BLaER1 (cell line): ENCODE results near the gene IGF2.

Source experiments
- H3K27ac ChIP-seq: shearing (Covaris generic); formaldehyde crosslinking; 2 replicates; pipeline ENCODE4 v1.8.1; 2022
- H3K27me3 ChIP-seq: shearing (Covaris generic); formaldehyde crosslinking; 2 replicates; pipeline ENCODE4 v1.8.1; 2022
- H3K36me3 ChIP-seq: shearing (Covaris generic); formaldehyde crosslinking; 2 replicates; pipeline ENCODE4 v1.8.1; 2022
- H3K4me1 ChIP-seq: shearing (Covaris generic); formaldehyde crosslinking; 2 replicates; pipeline ENCODE4 v1.8.1; 2022
- H3K4me2 ChIP-seq: shearing (Covaris generic); formaldehyde crosslinking; 2 replicates; pipeline ENCODE4 v1.8.1; 2022
- H3K4me3 ChIP-seq: shearing (Covaris generic); formaldehyde crosslinking; 2 replicates; pipeline ENCODE4 v1.8.1; 2022
- H3K9ac ChIP-seq: shearing (Covaris generic); formaldehyde crosslinking; 2 replicates; pipeline ENCODE4 v1.8.1; 2022
- H3K9me3 ChIP-seq: shearing (Covaris generic); formaldehyde crosslinking; 2 replicates; pipeline ENCODE4 v1.8.1; 2022
- H4K20me1 ChIP-seq: shearing (Covaris generic); formaldehyde crosslinking; 2 replicates; pipeline ENCODE4 v1.8.1; 2022
- Cebpa-rat ChIP-seq: shearing (Covaris generic); IDR thresholded peaks from 2 replicates; pipeline ENCODE4 v1.8.1; 2022

The IGF2 gene

DNA sequence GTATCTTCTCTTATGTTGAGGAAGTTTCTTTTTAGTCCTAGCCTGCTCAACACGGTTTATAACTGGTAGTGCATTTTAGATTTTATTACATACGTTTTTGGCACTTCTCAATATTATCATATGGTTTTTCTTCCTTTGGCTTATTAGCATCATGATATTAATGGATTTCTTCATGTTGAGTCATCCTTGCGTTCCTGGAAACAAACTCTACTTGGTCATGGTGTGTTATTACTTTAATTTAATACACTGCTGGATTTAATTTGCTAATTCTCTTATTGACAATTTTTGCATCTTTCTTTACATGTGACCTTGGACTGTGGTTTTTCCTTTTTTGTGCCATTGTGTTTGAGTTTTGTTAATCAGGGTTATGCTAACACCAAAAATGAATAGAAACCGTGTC lies 20.5 kb downstream of the IGF2 start:
- H3K9ac ChIP-seq = no peak overlapping the region
- no peaks in the 10 kb centered on the region for H3K27me3 ChIP-seq
- H3K4me1 ChIP-seq = peaks cover 7% of the 10 kb centered on the region
- H4K20me1 ChIP-seq = no peaks in the 10 kb centered on the region
- H3K36me3 ChIP-seq = no peaks in the 10 kb centered on the region
- H3K27ac ChIP-seq = no peak overlapping the region
- H3K4me3 ChIP-seq = no peak overlapping the region
- no peak overlapping the region for H3K4me2 ChIP-seq
- TF ChIP-seq Cebpa-rat = no peak
- no peaks in the 10 kb centered on the region; the same call in 1 of the 2 replicates for H3K9me3 ChIP-seq

DNA sequence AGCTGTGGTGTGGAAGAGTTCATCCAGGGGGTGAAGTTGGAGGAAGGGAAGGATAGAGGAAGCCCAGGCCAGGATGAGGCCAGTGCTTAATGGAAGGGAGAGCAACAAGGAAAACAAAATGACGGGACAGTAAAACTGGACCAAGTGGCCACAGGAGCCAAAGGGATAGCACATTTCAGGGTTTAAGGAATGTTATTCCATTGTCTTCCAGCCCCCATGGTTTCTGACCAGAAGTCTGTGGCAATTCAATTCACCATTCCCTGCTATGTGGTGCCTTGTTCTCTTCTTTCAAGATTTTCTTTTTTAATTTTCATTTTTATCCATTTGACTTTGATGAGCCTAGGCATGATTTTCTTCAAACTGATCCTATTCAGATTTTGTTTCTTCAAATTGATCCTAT lies 22.5 kb downstream of the IGF2 start:
- H3K27ac ChIP-seq = no peak overlapping the region
- no peaks in the 10 kb centered on the region; the same call in 1 of the 2 replicates for H3K9me3 ChIP-seq
- no peak overlapping the region for H3K9ac ChIP-seq
- H3K4me2 ChIP-seq = no peak overlapping the region
- no peaks in the 10 kb centered on the region for H3K4me1 ChIP-seq
- no peaks in the 10 kb centered on the region for H3K36me3 ChIP-seq
- H3K4me3 ChIP-seq = no peak overlapping the region
- H3K27me3 ChIP-seq = no peaks in the 10 kb centered on the region
- H4K20me1 ChIP-seq = no peaks in the 10 kb centered on the region
- no peak for TF ChIP-seq Cebpa-rat

DNA sequence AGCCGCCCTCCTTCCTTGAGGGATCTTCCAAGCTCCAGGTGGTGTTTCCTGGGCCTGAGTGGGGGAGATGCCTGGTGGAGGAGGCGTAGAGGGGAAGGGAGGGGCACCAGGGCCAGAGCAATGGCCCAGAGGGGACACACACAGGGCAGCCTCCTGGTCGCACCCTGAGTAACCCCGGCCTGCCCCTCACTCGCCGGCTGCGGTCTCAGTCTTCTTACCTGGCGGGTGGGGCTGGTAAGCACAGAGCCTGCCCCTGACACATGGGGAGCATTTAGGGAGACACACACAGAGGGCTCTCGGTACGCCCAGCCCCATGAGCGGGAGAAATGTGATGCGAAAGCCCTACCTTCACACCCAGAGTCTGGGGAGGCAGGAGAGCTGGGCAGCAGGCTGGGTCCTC lies 23.9 kb downstream of the IGF2 start:
- no peaks in the 10 kb centered on the region for H3K36me3 ChIP-seq
- no peak overlapping the region for H3K27ac ChIP-seq
- H3K4me3 ChIP-seq = no peak overlapping the region
- no peaks in the 10 kb centered on the region for H3K27me3 ChIP-seq
- no peak overlapping the region for H3K9ac ChIP-seq
- H4K20me1 ChIP-seq = no peaks in the 10 kb centered on the region
- no peaks in the 10 kb centered on the region; the same call in 1 of the 2 replicates for H3K9me3 ChIP-seq
- H3K4me1 ChIP-seq = peaks cover 8% of the 10 kb centered on the region
- TF ChIP-seq Cebpa-rat = no peak
- no peak overlapping the region for H3K4me2 ChIP-seq

DNA sequence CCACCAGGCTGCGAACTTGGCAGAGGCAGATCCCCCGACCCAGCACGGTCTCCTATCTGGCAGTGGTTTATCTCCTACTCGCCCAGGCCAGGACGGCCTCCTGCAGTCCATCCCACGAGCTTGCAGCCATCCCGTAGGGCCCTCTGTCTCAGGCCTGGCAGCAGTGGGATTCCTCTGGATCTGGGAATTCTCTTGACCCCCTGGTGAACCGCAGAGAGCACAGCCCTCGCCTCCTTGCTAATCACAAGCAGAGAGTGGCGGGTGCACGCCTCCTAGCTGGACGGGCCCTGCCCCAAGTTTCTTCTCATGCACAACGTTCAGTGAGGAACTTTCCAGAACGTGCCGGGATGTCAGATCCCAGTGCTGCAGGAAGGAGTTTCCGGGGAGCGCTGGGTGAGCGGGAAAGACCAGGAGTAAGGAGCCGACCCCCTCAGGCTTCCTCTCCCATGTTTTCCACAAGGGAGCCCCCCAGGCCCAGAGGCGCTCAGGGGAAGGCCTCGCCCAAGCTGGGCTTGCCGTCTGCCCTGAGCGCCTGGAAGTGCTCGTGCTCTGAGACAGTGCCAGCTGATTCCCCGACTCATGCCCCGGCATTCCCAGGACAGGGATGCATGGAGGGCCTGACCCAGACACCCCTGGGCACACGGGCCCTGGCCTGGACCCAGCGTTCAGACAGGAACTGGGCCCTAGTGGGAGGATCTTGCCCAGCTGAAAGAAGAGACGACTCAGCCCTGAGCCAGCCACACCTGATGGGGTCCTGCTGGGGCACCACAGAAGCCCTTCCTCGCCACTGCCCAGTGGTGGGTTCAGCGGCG lies 24.6 kb downstream of the IGF2 start:
- no peaks in the 10 kb centered on the region; the same call in 1 of the 2 replicates for H3K9me3 ChIP-seq
- no peak overlapping the region for H3K27ac ChIP-seq
- H3K36me3 ChIP-seq = no peaks in the 10 kb centered on the region
- TF ChIP-seq Cebpa-rat = no peak
- H4K20me1 ChIP-seq = no peaks in the 10 kb centered on the region
- H3K4me1 ChIP-seq = peaks cover 15% of the 10 kb centered on the region
- H3K4me2 ChIP-seq = no peak overlapping the region
- no peak overlapping the region for H3K9ac ChIP-seq
- no peak overlapping the region for H3K4me3 ChIP-seq
- H3K27me3 ChIP-seq = no peaks in the 10 kb centered on the region

DNA sequence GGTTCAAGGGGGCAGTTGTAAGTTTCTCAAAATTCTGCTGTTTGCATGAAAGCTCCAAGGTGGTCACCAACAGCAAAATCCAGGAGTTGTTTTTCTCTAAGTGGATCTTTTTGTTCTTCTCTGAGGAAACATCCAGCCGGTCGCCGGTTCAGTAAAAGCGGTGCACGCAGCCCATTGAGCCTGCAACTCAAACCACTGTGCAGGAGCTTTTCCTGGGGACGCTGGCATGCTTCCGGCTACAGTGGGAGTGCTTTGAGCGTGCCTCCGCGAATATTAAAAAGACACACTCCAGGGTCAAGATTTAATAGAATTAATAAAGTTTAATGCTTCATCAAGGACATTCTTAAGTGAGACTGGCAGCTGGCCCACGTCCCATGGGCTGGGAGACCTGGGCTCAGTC lies 25.4 kb downstream of the IGF2 start:
- no peaks in the 10 kb centered on the region; the same call in 1 of the 2 replicates for H3K9me3 ChIP-seq
- no peak overlapping the region for H3K4me3 ChIP-seq
- H3K9ac ChIP-seq = no peak overlapping the region
- H3K4me1 ChIP-seq = peaks cover 24% of the 10 kb centered on the region
- H4K20me1 ChIP-seq = no peaks in the 10 kb centered on the region
- no peak overlapping the region for H3K4me2 ChIP-seq
- no peaks in the 10 kb centered on the region for H3K36me3 ChIP-seq
- no peak for TF ChIP-seq Cebpa-rat
- H3K27ac ChIP-seq = no peak overlapping the region
- no peaks in the 10 kb centered on the region for H3K27me3 ChIP-seq

DNA sequence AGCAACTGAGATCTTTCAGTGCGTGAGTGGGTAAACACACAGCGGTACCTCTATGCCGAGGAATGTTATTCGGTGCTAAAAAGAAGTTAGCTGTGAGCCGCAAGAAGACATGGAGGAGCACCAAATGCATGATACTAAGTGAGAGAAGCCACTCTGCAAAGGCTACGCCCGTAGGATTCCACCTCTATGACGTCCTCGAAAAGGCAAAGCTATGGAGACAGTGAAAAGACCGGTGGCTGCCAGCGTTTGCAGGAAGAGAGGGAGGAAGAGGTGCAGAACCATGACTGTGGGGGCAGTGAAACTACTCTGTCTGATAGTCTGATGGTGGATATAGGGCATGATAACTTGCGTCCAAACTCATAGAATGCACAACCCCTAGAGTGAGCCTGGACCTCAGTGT lies 28.7 kb downstream of the IGF2 start:
- no peak overlapping the region for H3K9ac ChIP-seq
- no peak overlapping the region for H3K4me3 ChIP-seq
- no peaks in the 10 kb centered on the region for H4K20me1 ChIP-seq
- no peaks in the 10 kb centered on the region for H3K36me3 ChIP-seq
- no peaks in the 10 kb centered on the region for H3K9me3 ChIP-seq
- H3K4me2 ChIP-seq = peak overlapping the region; percentile 85
- H3K27me3 ChIP-seq = no peaks in the 10 kb centered on the region
- H3K27ac ChIP-seq = no peak overlapping the region
- no peak for TF ChIP-seq Cebpa-rat
- H3K4me1 ChIP-seq = peaks cover 41% of the 10 kb centered on the region

DNA sequence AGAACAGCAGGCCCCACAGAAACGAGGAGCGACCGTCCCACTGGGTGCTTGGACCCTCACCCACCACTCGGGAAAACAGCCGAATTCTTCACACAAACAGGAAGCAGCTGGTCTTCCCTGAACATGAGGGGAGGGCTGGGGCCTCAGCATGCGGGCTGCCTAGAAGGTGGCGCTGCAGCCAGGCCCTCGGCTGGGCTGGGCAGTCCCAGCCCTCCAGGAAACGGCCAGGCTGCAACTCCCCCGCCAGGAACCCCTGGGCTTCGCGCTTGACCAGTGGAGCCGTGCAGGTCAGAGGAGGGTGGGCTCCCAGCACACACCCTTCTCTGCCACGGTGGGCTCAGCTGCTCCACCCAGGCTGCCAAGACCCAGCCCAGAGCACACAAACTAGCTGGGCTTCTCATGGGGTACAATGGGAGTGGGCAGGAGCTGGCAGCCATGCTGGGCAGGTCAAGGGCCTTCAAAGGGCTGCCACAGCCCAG lies 29.6 kb downstream of the IGF2 start:
- H3K4me2 ChIP-seq = peak overlapping the region; percentile 85
- H3K4me3 ChIP-seq = peak overlapping the region; percentile 13; the same call in 1 of the 2 replicates
- peaks cover 41% of the 10 kb centered on the region for H3K4me1 ChIP-seq
- H3K36me3 ChIP-seq = no peaks in the 10 kb centered on the region
- peak overlapping the region; percentile 68; the same call in 1 of the 2 replicates for H3K9ac ChIP-seq
- no peaks in the 10 kb centered on the region for H3K27me3 ChIP-seq
- no peaks in the 10 kb centered on the region for H3K9me3 ChIP-seq
- no peak for TF ChIP-seq Cebpa-rat
- H3K27ac ChIP-seq = peak overlapping the region; percentile 86
- H4K20me1 ChIP-seq = no peaks in the 10 kb centered on the region

DNA sequence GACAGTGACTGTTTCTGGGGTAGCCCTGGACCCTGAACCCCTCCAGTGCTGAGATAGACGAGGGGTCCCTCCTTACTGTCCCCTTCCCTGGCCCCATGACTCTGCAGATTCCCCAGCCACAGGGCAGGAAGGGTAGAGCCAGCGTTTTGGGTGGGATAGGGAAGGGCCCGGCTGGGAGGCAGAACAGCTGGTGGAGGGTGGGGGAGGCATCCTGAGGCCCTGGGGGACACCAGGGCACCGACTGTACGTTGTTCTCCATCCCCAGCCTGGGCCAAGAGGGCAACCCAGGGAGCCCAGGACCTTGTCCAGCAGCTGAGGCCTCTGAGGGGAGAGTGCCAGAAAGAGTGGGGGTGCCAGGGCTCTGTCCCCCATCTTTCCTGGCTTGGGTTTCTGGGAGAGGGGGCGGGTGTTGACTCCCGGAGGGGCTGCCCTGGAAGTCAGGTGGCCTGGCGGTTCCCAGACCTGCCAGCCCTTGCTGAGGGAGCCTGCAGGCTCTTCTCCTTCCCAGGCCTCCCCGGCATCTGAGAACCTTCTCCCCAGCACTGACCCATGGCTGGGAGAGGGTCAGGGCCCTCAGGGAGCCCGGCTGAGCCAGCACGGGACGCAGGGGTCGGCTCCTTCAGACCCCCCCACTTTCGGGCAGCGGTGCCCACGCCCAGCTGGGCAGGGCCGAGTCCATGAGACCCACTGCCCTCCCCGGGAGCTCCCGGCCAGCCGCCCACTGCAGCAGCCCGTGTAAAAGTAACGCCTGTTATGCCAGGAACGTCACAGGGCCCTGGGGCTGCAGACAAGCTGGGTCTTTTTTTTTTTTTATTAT lies 30.3 kb downstream of the IGF2 start:
- Histone ChIP-seq H4K20me1 (no peaks in the 10 kb centered on the region), H3K4me1 (peaks cover 41% of the 10 kb centered on the region), H3K36me3 (no peaks in the 10 kb centered on the region), H3K4me2 (peak overlapping the region; percentile 85), H3K4me3 (peak overlapping the region; percentile 13), H3K27ac (peak overlapping the region; percentile 86), H3K27me3 (no peaks in the 10 kb centered on the region), H3K9ac (peak overlapping the region; percentile 68), H3K9me3 (no peaks in the 10 kb centered on the region)
- TF ChIP-seq Cebpa-rat = no peak

DNA sequence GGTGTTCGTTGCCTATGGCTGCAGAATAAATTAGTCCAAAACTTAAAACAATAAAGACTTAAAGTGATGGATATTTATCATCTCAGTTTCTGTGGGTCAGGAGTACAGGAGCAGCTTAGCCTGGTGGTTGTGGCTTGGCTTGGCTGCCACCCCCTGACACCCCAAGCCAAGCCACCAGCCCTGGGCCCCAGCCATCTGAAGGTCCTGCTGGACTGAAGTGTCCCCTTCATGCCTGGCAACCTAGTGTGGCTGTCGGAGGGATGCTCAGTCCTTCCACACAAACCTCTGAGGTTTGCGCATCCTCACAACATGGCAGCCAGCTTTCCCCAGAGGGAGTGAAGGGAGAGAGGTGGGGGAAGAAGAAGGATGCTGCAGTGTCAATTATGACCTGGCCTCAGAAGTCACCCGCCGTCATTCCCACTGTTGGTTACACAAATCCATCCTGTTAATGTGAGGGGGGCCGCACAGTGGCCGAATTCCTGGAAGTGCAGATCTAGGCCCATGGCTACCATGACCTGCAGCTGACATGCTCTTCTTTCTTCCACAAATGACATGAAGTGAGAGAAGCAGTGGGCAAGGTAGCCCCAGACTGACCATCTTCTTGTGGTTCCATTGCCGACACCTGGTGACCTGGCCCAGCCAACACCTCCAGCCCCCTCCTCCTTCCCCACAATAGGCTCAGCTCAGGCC lies 31.1 kb downstream of the IGF2 start:
- H3K9ac ChIP-seq = no peak overlapping the region
- 0 out of 2 replicates have a peak, but pooled peaks cover 4% of the 10 kb centered on the region for H3K27me3 ChIP-seq
- H3K27ac ChIP-seq = peak overlapping the region; percentile 86; the same call in 1 of the 2 replicates
- no peak for TF ChIP-seq Cebpa-rat
- H3K4me2 ChIP-seq = peak overlapping the region; percentile 85
- no peaks in the 10 kb centered on the region for H4K20me1 ChIP-seq
- no peaks in the 10 kb centered on the region for H3K36me3 ChIP-seq
- no peak overlapping the region for H3K4me3 ChIP-seq
- H3K9me3 ChIP-seq = no peaks in the 10 kb centered on the region
- H3K4me1 ChIP-seq = peaks cover 41% of the 10 kb centered on the region
